ENCODE data around the gene PPL. TPM values are rescaled to one million over a fixed set of nuclear protein-coding genes. Genes with fewer than 3 reads are reported as not detected.
"Not testable (repeated sequence)": the region's sequence is repeated elsewhere in the genome, so short reads cannot be mapped to it uniquely, and the experiment has no call there.

Gene PPL
- polyA plus RNA-seq, 1 experiment: 0.56 TPM

GRCh38 chr16:4976079-4976478 is 39.1 kb upstream of the PPL start:
- Histone ChIP-seq H3K4me3 (ENCODE audit: low read depth, low read length) (no peak overlapping the region), H3K27me3 (ENCODE audit: control insufficient read depth, insufficient read depth, low read length) (peaks cover 2% of the 10 kb centered on the region; the same call in 1 of the 2 replicates), H3K36me3 (ENCODE audit: control insufficient read depth, insufficient read depth, low read length) (no peaks in the 10 kb centered on the region)
- no peak for DNase-seq (ENCODE audit: low read depth)
- ChIA-PET CTCF (no interaction called here), POLR2A (no interaction called here)
- TF ChIP-seq CTCF (IDR thresholded peaks at IDR 0.05; ENCODE audit: insufficient read depth, low read depth, low read length): no peak

- no peaks in the 10 kb centered on the region for H3K36me3 ChIP-seq (ENCODE audit: control insufficient read depth, insufficient read depth, low read length)
- CTCF ChIA-PET: no interaction called here
- no peak for TF ChIP-seq CTCF (IDR thresholded peaks at IDR 0.05; ENCODE audit: insufficient read depth, low read depth, low read length)
- H3K27me3 ChIP-seq (ENCODE audit: control insufficient read depth, insufficient read depth, low read length): peaks cover 4% of the 10 kb centered on the region; the same call in 1 of the 2 replicates
- no peak for DNase-seq (ENCODE audit: low read depth)
- POLR2A ChIA-PET: no interaction called here
- H3K4me3 ChIP-seq (ENCODE audit: low read depth, low read length): no peak overlapping the region
Observed at GRCh38 chr16:4972938-4973587, 36.1 kb upstream of the PPL start.

GRCh38 chr16:4970010-4970409 is 33.1 kb upstream of the PPL start:
- Histone ChIP-seq H3K36me3 (ENCODE audit: control insufficient read depth, insufficient read depth, low read length) (no peaks in the 10 kb centered on the region), H3K27me3 (ENCODE audit: control insufficient read depth, insufficient read depth, low read length) (peaks cover 4% of the 10 kb centered on the region; the same call in 1 of the 2 replicates), H3K4me3 (ENCODE audit: low read depth, low read length) (no peak overlapping the region)
- ChIA-PET CTCF (no interaction called here), POLR2A (no interaction called here)
- TF ChIP-seq CTCF (IDR thresholded peaks at IDR 0.05; ENCODE audit: insufficient read depth, low read depth, low read length): no peak
- DNase-seq (ENCODE audit: low read depth): no peak

DNA sequence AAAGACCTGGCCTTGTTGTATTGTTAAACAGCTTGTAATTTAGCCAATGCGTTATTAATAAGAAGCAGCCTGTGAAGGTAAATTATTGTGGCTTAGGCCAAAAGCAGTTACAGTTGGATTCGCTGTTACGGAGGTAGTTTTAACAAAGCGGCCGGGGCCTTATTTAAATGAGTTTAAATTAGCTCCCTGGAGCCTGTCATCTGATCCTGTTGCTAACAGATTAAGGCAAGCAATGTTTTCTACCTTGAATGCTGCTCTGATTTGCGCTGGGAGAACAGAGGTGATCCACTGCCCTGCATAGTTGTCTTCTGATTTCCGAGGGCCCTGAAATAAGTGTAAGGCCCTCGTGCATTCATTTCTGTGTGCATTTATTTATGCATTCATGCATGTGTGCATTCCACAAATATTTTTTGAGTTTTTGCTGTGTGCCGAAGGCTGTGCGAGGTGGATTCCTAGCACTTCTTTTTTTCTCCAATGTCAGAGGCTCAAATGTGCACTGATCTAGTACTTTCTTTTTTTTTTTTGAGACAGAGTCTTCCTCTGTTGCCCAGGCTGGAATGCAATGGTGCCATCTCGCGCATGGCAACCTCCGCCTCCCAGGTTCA is 32.0 kb upstream of the PPL start:
- Histone ChIP-seq H3K27me3 (ENCODE audit: control insufficient read depth, insufficient read depth, low read length) (peaks cover 4% of the 10 kb centered on the region; the same call in 1 of the 2 replicates), H3K36me3 (ENCODE audit: control insufficient read depth, insufficient read depth, low read length) (no peaks in the 10 kb centered on the region), H3K4me3 (ENCODE audit: low read depth, low read length) (no peak overlapping the region)
- ChIA-PET CTCF (no interaction called here), POLR2A (no interaction called here)
- DNase-seq (ENCODE audit: low read depth): no peak
- no peak for TF ChIP-seq CTCF (IDR thresholded peaks at IDR 0.05; ENCODE audit: insufficient read depth, low read depth, low read length)

DNA sequence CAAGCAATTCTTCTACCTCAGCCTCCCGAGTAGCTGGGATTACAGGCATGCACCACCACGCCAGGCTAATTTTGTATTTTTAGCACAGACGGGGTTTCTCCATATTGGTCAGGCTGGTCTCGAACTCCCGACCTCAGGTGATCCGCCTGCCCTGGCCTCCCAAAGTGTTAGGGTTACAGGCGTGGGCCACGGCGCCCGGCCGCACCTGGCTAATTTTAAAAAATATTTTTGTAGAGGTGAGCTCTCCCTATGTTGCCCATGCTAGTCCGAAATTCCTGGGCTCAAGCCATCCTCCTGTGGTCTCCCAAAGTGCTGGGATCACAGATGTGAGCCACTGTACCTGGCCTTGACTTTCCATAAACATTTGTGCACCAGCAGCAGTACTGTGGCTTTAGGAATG is 31.3 kb upstream of the PPL start:
- H3K4me3 ChIP-seq (ENCODE audit: low read depth, low read length); H3K36me3 ChIP-seq (ENCODE audit: control insufficient read depth, insufficient read depth, low read length); POLR2A ChIA-PET; CTCF ChIA-PET; DNase-seq (ENCODE audit: low read depth); H3K27me3 ChIP-seq (ENCODE audit: control insufficient read depth, insufficient read depth, low read length): not testable (repeated sequence)

Measured in BJ (cell line).